ENCODE data around the gene PDCD1LG2.
"Not testable (repeated sequence)": the region's sequence is repeated elsewhere in the genome, so short reads cannot be mapped to it uniquely, and the experiment has no call there.

PDCD1LG2 gene

GRCh38 chr9:5569891-5570290, 59.6 kb downstream of the PDCD1LG2 start:
- DNase-seq, result no peak

- peak; percentile 17 for DNase-seq
These were observed 61.4 kb downstream of the PDCD1LG2 start for GRCh38 chr9:5571629-5572232.

GRCh38 chr9:5574097-5574496, 63.8 kb downstream of the PDCD1LG2 start:
- DNase-seq, result no peak

GRCh38 chr9:5575000-5575399, 64.7 kb downstream of the PDCD1LG2 start:
- no peak for DNase-seq

- no peak for DNase-seq
These were observed 66.9 kb downstream of the PDCD1LG2 start for GRCh38 chr9:5577225-5577624.

- DNase-seq, result no peak
These were observed 67.8 kb downstream of the PDCD1LG2 start for GRCh38 chr9:5578018-5578697.

GRCh38 chr9:5578698-5579085, 68.4 kb downstream of the PDCD1LG2 start:
- no peak for DNase-seq

GRCh38 chr9:5579881-5580280, 69.5 kb downstream of the PDCD1LG2 start:
- DNase-seq, result no peak

GRCh38 chr9:5580650-5581049, 70.3 kb downstream of the PDCD1LG2 start:
- no peak for DNase-seq

- DNase-seq, result not testable (repeated sequence)
These were observed 71.4 kb downstream of the PDCD1LG2 start for GRCh38 chr9:5581706-5582105.

GRCh38 chr9:5582835-5583195, 72.5 kb downstream of the PDCD1LG2 start:
- peak; percentile 76 for DNase-seq

- peak; percentile 87 for DNase-seq
These were observed 76.1 kb downstream of the PDCD1LG2 start for GRCh38 chr9:5586391-5586802.

GRCh38 chr9:5587024-5587423, 76.7 kb downstream of the PDCD1LG2 start:
- DNase-seq, result peak; percentile 96

- no peak for DNase-seq
These were observed 81.9 kb downstream of the PDCD1LG2 start for GRCh38 chr9:5592231-5592630.

GRCh38 chr9:5592904-5593303, 82.6 kb downstream of the PDCD1LG2 start:
- peak; percentile 27 for DNase-seq

- DNase-seq, result no peak
These were observed 83.6 kb downstream of the PDCD1LG2 start for GRCh38 chr9:5593904-5594303.

GRCh38 chr9:5596173-5596572, 85.8 kb downstream of the PDCD1LG2 start:
- no peak for DNase-seq

- DNase-seq, result no peak
These were observed 98.2 kb downstream of the PDCD1LG2 start for GRCh38 chr9:5608298-5609225.

- no peak for DNase-seq
These were observed 98.9 kb downstream of the PDCD1LG2 start for GRCh38 chr9:5609226-5609596.

GRCh38 chr9:5610491-5610890, 100.2 kb downstream of the PDCD1LG2 start:
- DNase-seq, result no peak

- no peak for DNase-seq
These were observed 101.2 kb downstream of the PDCD1LG2 start for GRCh38 chr9:5611321-5612184.

- no peak for DNase-seq
These were observed 101.8 kb downstream of the PDCD1LG2 start for GRCh38 chr9:5612185-5612530.

- DNase-seq, result no peak
These were observed 103.9 kb downstream of the PDCD1LG2 start for GRCh38 chr9:5614192-5614591.
